ENCODE data around the gene LRRC18.

LRRC18 gene

GRCh38 chr10:48879451-48879850 is 60.2 kb downstream of the LRRC18 start:
- no peak for DNase-seq

GRCh38 chr10:48878091-48878490 is 61.5 kb downstream of the LRRC18 start:
- DNase-seq: no peak

DNA sequence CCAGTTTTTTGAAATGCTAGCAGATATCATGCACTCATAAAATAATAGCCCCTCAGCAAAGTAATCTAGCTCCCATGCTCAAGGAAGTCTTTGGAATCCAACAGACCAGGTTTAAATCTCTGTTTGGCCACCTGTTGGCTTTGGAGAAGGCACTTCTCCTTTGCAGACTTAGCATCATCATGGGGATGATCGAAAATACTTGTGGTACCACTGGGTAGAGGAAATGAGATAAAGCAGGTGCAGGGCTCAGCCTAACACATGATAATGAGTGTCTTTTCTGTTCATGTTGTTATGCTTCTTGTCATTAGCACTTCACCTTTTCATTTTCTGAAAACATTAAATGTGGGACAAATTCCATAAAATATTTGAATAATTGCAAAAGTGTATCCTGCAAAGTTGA is 67.4 kb downstream of the LRRC18 start:
- DNase-seq: no peak

All from activated CD8-positive, alpha-beta memory T cell treated with anti-CD3 and anti-CD28 coated beads, Interleukin-2, amount 50 U/mL, for 48 hours (primary cell).